Thyroid gland (tissue), 4 donors: ENCODE results near the gene NGFR.

Experiments
- CTCF ChIP-seq, 6 experiments: fragments of 200-600 bp in 3 of 6; fragments of 450-650 bp in 3 of 6; sonication (generic) in 3 of 6; IDR thresholded peaks; one replicate each; pipeline ENCODE4 v1.5.1; 2016 to 2019; ENCODE audit warnings: antibody characterized with exemption in 6 of 6, mild to moderate bottlenecking in 2 of 6, inconsistent platforms in 1 of 6, moderate library complexity in 1 of 6
- POLR2A ChIP-seq, 2 donors: fragments of 450-650 bp; IDR thresholded peaks; one replicate each; pipeline ENCODE4 v1.6.1; 2017; ENCODE audit warnings: antibody characterized with exemption in 2 of 2, mild to moderate bottlenecking in 2 of 2, moderate library complexity in 1 of 2

DNA sequence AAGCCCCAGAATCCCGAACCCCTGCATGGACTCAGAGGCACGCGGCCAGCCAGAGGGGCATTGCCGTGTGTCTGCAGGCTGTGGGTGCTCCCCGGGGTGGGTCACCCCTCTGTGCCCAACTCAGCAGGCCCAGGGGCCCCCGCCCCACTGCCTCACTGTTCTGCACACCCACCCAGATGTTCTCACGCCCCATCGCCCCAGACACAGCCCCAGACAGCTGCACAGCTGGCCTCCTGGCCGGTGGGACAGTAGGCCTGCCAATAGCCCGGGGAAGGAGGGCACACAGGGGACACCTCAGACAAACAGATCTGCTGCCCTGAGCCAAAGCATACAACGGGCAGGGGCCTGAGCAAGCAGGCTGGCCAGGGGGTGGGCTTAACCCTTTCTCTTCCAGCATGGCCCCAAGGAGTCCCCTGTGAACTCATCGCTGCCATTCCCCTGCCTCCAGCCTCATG, 53.0 kb downstream of the NGFR start:
- TF ChIP-seq CTCF (IDR thresholded peaks at IDR 0.05): no peak
- no peak for TF ChIP-seq POLR2A (IDR thresholded peaks at IDR 0.05)
